IMR-90 (cell line): ENCODE results near the gene TNFRSF14. TPM values are rescaled to one million over a fixed set of nuclear protein-coding genes. Genes with fewer than 3 reads are reported as not detected.

Experiments
- ATAC-seq: fragments of 200-7000 bp; cut with Tn5 transposase; 2 replicates; pipeline ENCODE4 v1.9.1; 2020; ENCODE audit warnings: low read depth, mild to moderate bottlenecking, moderate library complexity
- BruUV-seq: library from RNA; stranded (reverse); fragments of 400-500 nt; replicated peaks from 2 replicates; lab custom pipeline; 2021; lab: Mats Ljungman, UMichigan
- CTCF ChIA-PET: fragments of 300-600 bp; formaldehyde crosslinking; extraction: SDS; loops from one replicate; lab custom pipeline; 2021; ENCODE audit warnings: antibody characterized with exemption; lab: Yijun Ruan, JAX
- POLR2A ChIA-PET: fragments of 300-600 bp; sonication (Branson Sonifier 250); formaldehyde crosslinking; loops from one replicate; lab custom pipeline; 2022; ENCODE audit warnings: antibody characterized with exemption; ENCODE audit not compliant: unreplicated experiment; lab: Charles Lee
- DNase-seq: peaks from one replicate; pipeline ENCODE4 v3.0.0; 2013
- H2AFZ ChIP-seq: replicated peaks from 2 replicates; pipeline ENCODE3; 2013; ENCODE audit warnings: low read length, mild to moderate bottlenecking; ENCODE audit not compliant: poor library complexity
- H2AK5ac ChIP-seq: 2 replicates; pipeline ENCODE4 v1.6.1; 2013; ENCODE audit warnings: low read depth, low read length, inconsistent platforms
- H2AK9ac ChIP-seq: replicated peaks from 2 replicates; pipeline ENCODE3; 2013; ENCODE audit warnings: mild to moderate bottlenecking, low read depth, low read length, moderate library complexity; ENCODE audit not compliant: poor library complexity
- H2BK120ac ChIP-seq: 2 replicates; pipeline ENCODE4 v1.6.1; 2013; ENCODE audit warnings: low read depth, low read length, inconsistent platforms
- H2BK15ac ChIP-seq: 3 replicates; pipeline ENCODE4 v1.6.1; 2013; ENCODE audit warnings: low read depth, low read length, inconsistent platforms
- H2BK20ac ChIP-seq: 2 replicates; pipeline ENCODE4 v1.6.1; 2013; ENCODE audit warnings: low read depth, mild to moderate bottlenecking, inconsistent platforms, low read length, moderate library complexity
- H2BK5ac ChIP-seq: 2 replicates; pipeline ENCODE4 v1.6.1; 2013; ENCODE audit warnings: mild to moderate bottlenecking, low read depth, low read length, inconsistent platforms; ENCODE audit not compliant: poor library complexity, severe bottlenecking
- H3K14ac ChIP-seq: replicated peaks from 2 replicates; pipeline ENCODE4 v1.6.1; 2013; ENCODE audit warnings: low read depth, low read length, inconsistent platforms
- H3K18ac ChIP-seq: 2 replicates; pipeline ENCODE4 v1.6.1; 2013; ENCODE audit warnings: low read depth, low read length, control low read depth
- H3K23ac ChIP-seq: 2 replicates; pipeline ENCODE4 v1.6.1; 2013; ENCODE audit warnings: low read depth, low read length, inconsistent platforms
- H3K27ac ChIP-seq: 2 replicates; pipeline ENCODE4 v1.5.1; 2013; ENCODE audit warnings: mild to moderate bottlenecking, control low read depth, low read length; ENCODE audit not compliant: insufficient read depth
- H3K27me3 ChIP-seq: 2 replicates; pipeline ENCODE4 v1.6.1; 2013; ENCODE audit warnings: low read length; ENCODE audit not compliant: control insufficient read depth, insufficient read depth
- H3K36me3 ChIP-seq: 2 replicates; pipeline ENCODE4 v1.6.1; 2013; ENCODE audit warnings: low read length, mixed read lengths; ENCODE audit not compliant: control insufficient read depth, insufficient read depth
- H3K4ac ChIP-seq: 2 replicates; pipeline ENCODE4 v1.6.1; 2013; ENCODE audit warnings: low read depth, low read length, inconsistent platforms
- H3K4me1 ChIP-seq: 2 replicates; pipeline ENCODE4 v1.6.1; 2013; ENCODE audit warnings: low read length, mixed read lengths; ENCODE audit not compliant: control insufficient read depth, insufficient read depth
- H3K4me2 ChIP-seq: 2 replicates; pipeline ENCODE4 v1.6.1; 2013; ENCODE audit warnings: low read depth, mild to moderate bottlenecking, control low read depth, low read length, moderate library complexity
- H3K4me3 ChIP-seq: 2 replicates; pipeline ENCODE4 v1.5.1; 2013; ENCODE audit warnings: low read depth, mild to moderate bottlenecking, control low read depth, low read length, moderate library complexity; ENCODE audit not compliant: insufficient read depth
- H3K56ac ChIP-seq: 2 replicates; pipeline ENCODE4 v1.6.1; 2013; ENCODE audit warnings: low read length, inconsistent platforms; ENCODE audit not compliant: insufficient read depth; ENCODE audit errors: extremely low read depth
- H3K79me1 ChIP-seq, 2 experiments: 2 replicates each; pipeline ENCODE4 v1.6.1; 2013; ENCODE audit warnings: low read length in 2 of 2, inconsistent platforms in 1 of 2, low read depth in 1 of 2
- H3K9ac ChIP-seq: 2 replicates; pipeline ENCODE4 v1.6.1; 2013; ENCODE audit warnings: low read depth, low read length, control low read depth
- H3K9me1 ChIP-seq: 2 replicates; pipeline ENCODE4 v1.6.1; 2013; ENCODE audit warnings: low read length, inconsistent platforms; ENCODE audit not compliant: insufficient read depth
- H3K9me3 ChIP-seq: 2 replicates; pipeline ENCODE4 v1.6.1; 2013; ENCODE audit warnings: low read length; ENCODE audit not compliant: control insufficient read depth, insufficient read depth
- H4K20me1 ChIP-seq: 2 replicates; pipeline ENCODE4 v1.6.1; 2013; ENCODE audit warnings: low read length, inconsistent platforms; ENCODE audit not compliant: insufficient read depth
- H4K5ac ChIP-seq: 2 replicates; pipeline ENCODE4 v1.6.1; 2013; ENCODE audit warnings: mild to moderate bottlenecking, low read depth, low read length, control low read depth
- H4K8ac ChIP-seq, 2 experiments: 2 replicates each; pipeline ENCODE4 v1.6.1; 2013; ENCODE audit warnings: low read depth in 2 of 2, low read length in 2 of 2, control low read depth in 1 of 2, inconsistent platforms in 1 of 2
- H4K91ac ChIP-seq: 2 replicates; pipeline ENCODE4 v1.6.1; 2013; ENCODE audit warnings: low read depth, low read length, inconsistent platforms; ENCODE audit not compliant: insufficient read depth
- BHLHE40 ChIP-seq: fragments of 150-350 bp; IDR thresholded peaks from 2 replicates; pipeline ENCODE4 v1.6.1; 2016; ENCODE audit warnings: mild to moderate bottlenecking, low read depth, low read length
- MAFK ChIP-seq: IDR thresholded peaks from 2 replicates; pipeline ENCODE4 v1.6.1; 2012; ENCODE audit warnings: low read depth, low read length, improper control_type of control experiment
- MAZ ChIP-seq: IDR thresholded peaks from 2 replicates; pipeline ENCODE4 v1.6.1; 2012; ENCODE audit warnings: low read depth, mild to moderate bottlenecking, low read length, improper control_type of control experiment, moderate library complexity, borderline replicate concordance
- NFE2L2 ChIP-seq: fragments of 150-350 bp; IDR thresholded peaks from 2 replicates; pipeline ENCODE4 v1.6.1; 2016; ENCODE audit warnings: low read depth, mild to moderate bottlenecking, low read length
- POLR2A ChIP-seq: IDR thresholded peaks from 2 replicates; pipeline ENCODE4 v1.6.1; 2012; ENCODE audit warnings: mild to moderate bottlenecking, low read depth, low read length
- RAD21 ChIP-seq: IDR thresholded peaks from 2 replicates; pipeline ENCODE4 v1.6.1; 2012; ENCODE audit warnings: low read length, improper control_type of control experiment
- RCOR1 ChIP-seq: IDR thresholded peaks from 2 replicates; pipeline ENCODE4 v1.6.1; 2012; ENCODE audit warnings: mild to moderate bottlenecking, low read length, improper control_type of control experiment; ENCODE audit not compliant: insufficient replicate concordance
- SMC3 ChIP-seq: fragments of 150-350 bp; IDR thresholded peaks from 2 replicates; pipeline ENCODE4 v1.6.1; 2016; ENCODE audit warnings: low read depth, mild to moderate bottlenecking, antibody characterized with exemption, low read length, moderate library complexity
- WGBS, 2 experiments: methylation state at CpG; one replicate each; pipeline versions ENCODE4 v1.1.5 to v1.1.7; 2013; ENCODE audit warnings: missing lambda C conversion rate in 2 of 2; ENCODE audit not compliant: insufficient read length in 1 of 2; ENCODE audit errors: extremely low coverage in 2 of 2; 5-methylcytosine and 5-hydroxymethylcytosine counted together
- dilution Hi-C: fragments of 300-500 bp; cut with HindIII; formaldehyde crosslinking; loops from one replicate; pipeline ENCODE4 v1.14.3; 2018; ENCODE audit warnings: low sequenced_read_pairs; ENCODE audit not compliant: unreplicated experiment
- in situ Hi-C: fragments of 300-500 bp; cut with MboI; formaldehyde crosslinking; loops from 3 replicates; pipeline ENCODE4 v1.14.3; 2019; ENCODE audit warnings: low sequenced_read_pairs, inconsistent platforms, mixed read lengths
- intact Hi-C: fragments of 100-400 bp; cut with micrococcal nuclease; formaldehyde crosslinking; loops from 2 replicates; pipeline ENCODE4 v1.10.0; 2022
- polyA plus RNA-seq, 3 experiments: library from polyadenylated mRNA; depleted of rRNA; stranded (reverse); fragments of >200 nt; gene quantifications; 2 replicates each; pipeline ENCODE4 v1.2.3, GENCODE V29; 2012; ENCODE audit warnings: low replicate concordance in 1 of 3
- total RNA-seq: library from RNA; depleted of rRNA; stranded (reverse); fragments of >200 nt; gene quantifications from 2 replicates; pipeline ENCODE4 v1.2.3, GENCODE V29; 2012

The TNFRSF14 gene
- total and polyA plus RNA-seq, 2 of the 4 experiments (the other 2 are of a cell fraction), result 1.3 to 4.2 TPM

DNA sequence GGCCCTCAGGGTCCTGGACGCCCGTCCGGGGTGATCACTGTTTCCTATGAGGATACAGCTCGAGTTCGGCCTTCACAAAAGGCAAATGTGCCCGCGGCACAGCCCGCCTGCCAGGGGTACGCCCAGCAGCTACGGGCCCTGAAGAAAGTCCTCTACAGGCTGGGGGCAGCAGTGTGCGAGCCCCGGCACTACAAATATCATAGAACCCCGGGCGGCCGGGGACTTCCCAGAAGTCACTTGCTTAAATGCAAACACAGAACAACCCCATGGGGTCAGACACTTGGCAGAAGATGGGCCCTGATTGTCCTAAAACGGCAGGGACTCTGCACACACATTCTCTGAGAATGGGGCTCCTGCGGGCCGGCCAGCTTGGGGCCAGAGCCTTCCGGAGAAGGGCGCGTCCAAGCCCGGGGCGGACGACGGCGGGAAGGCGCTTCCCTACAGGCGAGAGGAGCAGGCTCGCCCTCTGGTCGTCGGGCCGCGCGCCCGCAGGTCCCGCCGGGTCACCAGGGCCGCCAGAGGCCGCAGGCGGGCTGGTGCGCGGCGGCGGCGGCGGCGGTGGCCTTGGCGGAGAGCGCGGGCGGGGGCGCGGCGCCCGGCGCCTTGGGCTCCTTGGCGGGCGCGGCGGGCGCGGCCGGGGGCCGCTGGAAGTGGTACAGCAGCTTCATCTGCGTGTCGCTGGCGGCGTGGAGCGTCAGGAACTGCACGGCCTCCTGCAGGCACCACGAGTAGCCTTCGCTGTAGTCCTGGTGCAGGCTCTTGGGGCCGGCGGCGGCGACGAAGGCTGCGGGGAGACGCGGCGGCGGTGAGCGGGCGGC, 27.0 kb upstream of the TNFRSF14 start:
- DNase-seq (no peak), ATAC-seq (no peak)
- no peak overlapping the region for H4K5ac ChIP-seq
- dilution Hi-C loops, result no loop called here
- H3K9ac ChIP-seq, result no peak overlapping the region
- 16% methylated on average over 45 of the region's 84 CpGs; no CpG with 5 or more reads in 1 of the 2 experiments for WGBS, 2 experiments
- TF ChIP-seq NFE2L2 (no peak), POLR2A (no peak), RCOR1 (no peak), SMC3 (no peak), MAZ (no peak), MAFK (no peak), BHLHE40 (no peak), RAD21 (no peak)
- H4K91ac ChIP-seq, result no peak overlapping the region
- H3K4me3 ChIP-seq, result no peak overlapping the region
- no peak overlapping the region for H4K8ac ChIP-seq
- peaks cover 1% of the 10 kb centered on the region; the same call in 1 of the 2 replicates for H3K9me1 ChIP-seq
- no peak overlapping the region for H3K23ac ChIP-seq
- no peak overlapping the region for H2BK20ac ChIP-seq
- CTCF ChIA-PET, result no interaction called here
- H2AK5ac ChIP-seq, result no peak overlapping the region
- H3K4me2 ChIP-seq, result no peak overlapping the region
- no peak overlapping the region for H3K4ac ChIP-seq
- H3K14ac ChIP-seq, result no peak overlapping the region
- H2AK9ac ChIP-seq, result no peak overlapping the region
- H3K56ac ChIP-seq, result no peak overlapping the region
- in situ Hi-C loops, result loop anchor here (25.0 kb wide), 1 partner anchor 342 kb away; the partner anchor contains the start of gene FAAP20
- peak overlapping the region; percentile 75 for H2AFZ ChIP-seq
- H2BK120ac ChIP-seq, result no peak overlapping the region
- BruUV-seq, result no TSS peak
- peaks cover 15% of the 10 kb centered on the region for H3K4me1 ChIP-seq
- H2BK5ac ChIP-seq, result no peak overlapping the region
- peaks cover 0 to 16% of the 10 kb centered on the region in 2 experiments; a peak in 2 of 4 replicates for H3K79me1 ChIP-seq
- H3K27ac ChIP-seq, result no peak overlapping the region
- H3K9me3 ChIP-seq, result no peaks in the 10 kb centered on the region
- peaks cover 19% of the 10 kb centered on the region for H4K20me1 ChIP-seq
- POLR2A ChIA-PET, result no interaction called here
- no peak overlapping the region for H2BK15ac ChIP-seq
- H3K36me3 ChIP-seq, result no peaks in the 10 kb centered on the region
- H3K27me3 ChIP-seq, result peaks cover 23% of the 10 kb centered on the region; the same call in 1 of the 2 replicates
- intact Hi-C loops, result loop anchor here (5.0 kb wide), 1 partner anchor 117 kb away; the partner anchor contains the start of gene PEX10
- no peak overlapping the region for H3K18ac ChIP-seq
